Measurements from ENCODE around the gene DARS2.

The DARS2 gene

GRCh38 chr1:173889885-173890284 lies 65.4 kb downstream of the DARS2 start:
- no peak for DNase-seq

DNA sequence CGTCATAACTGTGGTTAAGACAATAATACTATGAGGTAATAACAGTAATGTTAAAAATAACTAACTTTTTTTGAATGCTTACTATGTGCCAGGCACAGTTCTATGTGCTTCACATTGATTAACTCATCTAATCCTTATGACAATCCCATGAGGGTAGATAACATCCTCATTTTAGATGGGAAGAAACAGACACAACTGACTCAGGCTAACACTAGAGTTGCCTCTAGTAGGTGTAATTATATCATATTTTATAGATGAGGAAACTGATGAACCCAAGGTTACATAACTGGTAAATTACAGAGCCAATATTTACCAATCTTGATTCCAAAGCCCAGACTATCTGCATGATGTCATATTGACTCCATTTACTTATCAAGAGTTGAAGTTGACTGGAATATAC lies 69.1 kb downstream of the DARS2 start:
- DNase-seq = no peak

- no peak for DNase-seq
These were observed 69.7 kb downstream of the DARS2 start for GRCh38 chr1:173894189-173894588.

- no peak for DNase-seq
These were observed 76.0 kb downstream of the DARS2 start for GRCh38 chr1:173900427-173900826.

DNA sequence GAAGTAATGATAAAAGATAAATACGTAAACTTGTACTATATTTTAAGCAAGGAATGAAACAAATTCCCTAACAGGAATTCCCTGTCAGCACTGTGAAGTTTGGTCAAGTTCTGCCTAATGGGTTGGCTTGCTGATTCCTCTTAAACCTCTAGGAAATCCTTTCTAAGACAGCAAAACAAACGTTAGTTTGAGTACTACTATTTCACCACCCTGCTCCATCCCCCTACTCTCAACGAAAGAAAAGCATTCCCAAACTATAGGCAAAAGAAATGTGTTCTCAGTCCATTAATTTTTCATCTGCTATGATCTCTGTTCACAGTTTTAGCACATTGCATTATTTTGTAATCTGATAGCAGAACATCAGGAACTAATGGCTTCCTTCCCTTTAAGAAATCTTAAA lies 76.5 kb downstream of the DARS2 start:
- no peak for DNase-seq

- no peak for DNase-seq
These were observed 79.5 kb downstream of the DARS2 start for GRCh38 chr1:173903827-173904531.

Data from activated T-cell treated with anti-CD3 and anti-CD28 coated beads for 4 hours (primary cell).